GM19351 (cell line): Measurements from ENCODE around the gene TUBAL3.
"Not testable (repeated sequence)": the region's sequence is repeated elsewhere in the genome, so short reads cannot be mapped to it uniquely, and the experiment has no call there.

Experiments used
- ATAC-seq: cut with Tn5 transposase; IDR thresholded peaks from one replicate; pipeline ENCODE4 v1.9.1; 2021; ENCODE audit warnings: mild to moderate bottlenecking, moderate library complexity; ENCODE audit not compliant: unreplicated experiment

Gene TUBAL3

DNA sequence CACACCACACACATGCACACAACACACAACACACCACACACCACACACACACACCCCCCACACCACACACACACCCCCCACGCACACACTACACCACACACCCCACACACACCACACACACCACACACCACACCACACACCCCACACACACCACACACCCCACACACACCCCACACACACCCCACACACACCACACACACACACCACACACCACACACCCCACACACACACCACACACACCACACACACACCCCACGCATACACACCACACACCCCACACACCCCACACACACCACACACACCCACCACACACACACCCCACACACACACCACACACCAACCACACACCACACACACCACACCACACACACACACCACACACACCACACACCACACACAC is 23.4 kb downstream of the TUBAL3 start:
- no peak for ATAC-seq

DNA sequence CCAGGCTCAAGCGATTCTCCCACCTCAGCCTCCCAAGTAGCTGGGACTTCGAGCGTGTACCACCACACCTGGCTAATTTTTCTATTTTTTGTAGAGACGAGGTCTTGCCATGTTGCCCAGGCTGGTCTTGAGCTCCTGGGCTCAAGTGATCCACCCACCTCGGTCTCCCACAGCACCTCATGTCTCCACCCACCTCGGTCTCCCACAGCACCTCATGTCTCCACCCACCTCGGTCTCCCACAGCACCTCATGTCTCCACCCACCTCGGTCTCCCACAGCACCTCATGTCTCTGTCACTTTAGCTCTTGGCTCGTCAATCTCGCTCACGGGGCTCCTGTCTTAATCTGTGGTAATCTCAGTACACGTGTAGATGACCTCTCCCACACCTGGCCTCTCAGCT is 24.2 kb downstream of the TUBAL3 start:
- ATAC-seq: not testable (repeated sequence)

DNA sequence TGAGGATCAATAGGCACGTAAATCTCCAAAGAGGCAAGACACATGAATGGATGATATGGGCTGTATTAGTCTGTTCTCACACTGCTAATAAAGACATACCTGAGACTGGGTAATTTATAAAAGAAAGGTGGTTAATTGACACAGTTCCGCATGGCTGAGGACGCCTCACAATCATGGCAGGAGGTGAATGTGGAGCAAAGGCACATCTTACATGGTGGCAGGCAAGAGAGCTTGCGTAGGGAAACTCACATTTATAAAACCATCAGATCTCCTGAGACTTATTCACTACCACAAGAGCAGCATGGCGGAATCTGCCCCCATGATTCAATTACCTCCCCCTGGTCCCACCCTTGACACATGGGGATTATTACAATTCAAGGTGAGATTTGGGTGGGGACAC is 25.4 kb downstream of the TUBAL3 start:
- ATAC-seq: not testable (repeated sequence)

DNA sequence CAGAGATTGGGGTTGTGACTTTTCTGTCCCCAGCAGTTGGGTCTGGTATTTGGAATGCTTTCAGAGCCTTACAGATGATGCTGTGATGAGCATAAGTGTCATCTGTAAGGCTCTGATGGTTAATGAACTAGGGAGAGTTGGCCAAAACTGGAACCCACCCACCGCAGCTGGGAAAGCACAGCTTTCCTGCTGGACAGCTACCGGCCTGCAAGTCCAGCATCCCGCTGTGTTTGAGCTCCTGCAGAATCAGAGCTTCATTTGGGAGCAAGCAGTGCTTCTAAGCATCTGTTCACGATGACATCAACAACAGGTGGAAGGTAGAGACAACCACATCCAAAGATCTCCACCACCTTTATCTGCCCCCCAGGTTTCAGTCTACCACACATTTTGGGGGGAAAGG is 28.2 kb downstream of the TUBAL3 start:
- no peak for ATAC-seq

DNA sequence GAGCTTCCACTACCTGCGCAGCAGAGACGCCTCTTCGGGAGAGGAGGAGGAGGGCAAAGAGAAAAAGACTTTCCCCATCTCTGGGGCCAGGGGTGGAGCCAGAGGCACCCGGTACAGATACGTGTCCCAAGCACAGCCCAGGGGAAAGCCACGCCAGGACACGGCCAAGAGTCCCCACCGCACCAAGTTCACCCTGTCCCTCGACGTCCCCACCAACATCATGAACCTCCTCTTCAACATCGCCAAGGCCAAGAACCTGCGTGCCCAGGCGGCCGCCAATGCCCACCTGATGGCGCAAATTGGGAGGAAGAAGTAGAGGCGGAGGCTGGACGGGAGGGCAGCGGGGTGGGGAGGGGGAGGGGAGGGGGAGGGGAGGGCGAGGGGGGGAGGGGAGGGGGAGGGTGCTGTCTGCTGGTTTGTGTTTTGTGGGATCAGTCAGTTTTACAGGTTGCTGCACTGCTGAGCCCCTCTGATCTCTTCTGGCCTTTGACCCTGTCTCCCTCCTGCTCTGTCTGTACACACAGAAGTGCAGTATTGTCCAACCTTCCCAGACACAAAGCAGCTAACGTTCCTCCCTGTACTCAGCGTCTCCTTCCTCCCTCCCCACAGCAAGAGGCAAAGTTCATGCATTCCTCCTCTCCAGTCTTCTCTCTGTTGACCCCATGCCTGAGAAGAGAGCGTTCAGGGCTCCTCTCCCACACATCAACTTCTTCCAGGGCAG is 30.6 kb downstream of the TUBAL3 start:
- no peak for ATAC-seq

DNA sequence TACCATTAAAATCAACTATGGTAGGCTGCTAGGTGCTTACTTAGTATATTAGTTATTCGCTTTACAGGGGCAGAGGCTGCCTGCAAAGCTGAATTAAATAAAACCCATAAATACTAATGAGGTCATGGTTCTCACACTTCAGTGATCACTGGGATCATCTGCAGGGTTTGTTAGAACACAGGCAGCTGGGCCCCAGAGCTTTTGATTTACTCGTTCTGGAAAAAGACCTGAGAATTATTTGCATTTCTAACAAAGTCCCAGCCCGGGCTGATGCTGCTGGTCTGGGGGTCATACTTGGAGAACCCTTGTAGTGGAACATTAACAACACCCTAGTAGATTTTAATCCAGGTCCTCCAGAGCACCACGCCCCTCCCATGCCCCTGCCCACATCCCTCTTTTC is 31.3 kb downstream of the TUBAL3 start:
- no peak for ATAC-seq

- ATAC-seq: no peak
Measured at GRCh38 chr10:5370493-5371352, 33.9 kb downstream of the TUBAL3 start.

DNA sequence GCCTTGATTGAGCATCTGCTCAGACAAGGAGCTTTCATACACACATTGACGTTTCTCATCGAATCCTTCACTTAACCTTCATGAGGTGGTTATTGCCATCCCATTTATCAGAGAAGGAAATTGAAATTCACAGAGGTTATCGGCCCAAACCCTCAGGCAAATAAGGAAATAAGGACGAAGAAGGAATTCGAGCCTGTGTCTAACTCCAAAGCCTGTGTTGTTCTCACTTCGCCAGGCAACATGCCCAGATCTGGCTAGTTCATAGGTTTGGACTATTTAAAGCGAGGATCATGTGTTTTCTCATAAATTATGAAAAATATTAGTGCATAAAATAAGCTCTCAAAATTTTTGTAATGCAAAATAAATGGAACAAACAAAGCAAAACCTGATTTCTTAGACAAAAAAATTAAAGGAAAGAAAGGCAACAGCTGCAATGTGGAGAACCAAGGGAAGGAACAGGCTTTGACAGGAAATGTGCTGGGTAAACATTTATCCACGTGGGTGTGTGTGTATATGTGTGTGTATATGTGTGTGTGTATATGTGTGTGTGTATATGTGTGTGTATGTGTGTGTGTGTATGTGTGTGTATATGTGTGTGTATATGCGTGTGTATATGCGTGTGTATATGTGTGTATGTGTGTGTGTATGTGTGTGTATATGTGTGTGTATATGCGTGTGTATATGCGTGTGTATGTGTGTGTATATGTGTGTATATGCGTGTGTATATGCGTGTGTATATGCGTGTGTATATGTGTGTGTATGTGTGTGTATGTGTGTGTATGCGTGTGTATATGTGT is 35.1 kb downstream of the TUBAL3 start:
- ATAC-seq: no peak

GRCh38 chr10:5365928-5366327 is 38.7 kb downstream of the TUBAL3 start:
- no peak for ATAC-seq

DNA sequence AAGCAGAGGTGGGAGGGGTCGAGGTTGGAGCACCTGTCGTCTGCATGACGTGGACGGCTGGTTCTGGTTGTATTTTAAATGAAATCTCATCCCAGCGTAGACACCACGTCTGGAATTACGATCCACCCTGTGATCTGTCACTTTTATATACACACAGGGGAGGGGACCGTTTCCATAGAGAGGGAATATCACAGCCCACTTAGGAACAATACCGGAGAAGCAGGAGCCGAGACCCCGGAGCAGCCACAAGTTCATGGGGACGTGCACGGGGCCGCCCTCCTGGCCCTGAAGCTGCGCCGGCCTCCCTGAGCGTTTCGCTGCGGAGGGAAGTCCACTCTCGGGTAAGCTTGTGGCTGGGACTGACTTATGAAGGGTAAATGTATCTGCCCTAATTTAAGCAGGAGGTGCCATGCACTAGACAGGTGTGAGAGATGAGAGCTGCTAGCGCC is 39.7 kb downstream of the TUBAL3 start, which contains the start of gene UCN3:
TSS of gene UCN3 (plus strand) at position 77 of the 449 bp plus-strand sequence. CDS start 8,755 bp downstream, outside the sequence.
- no peak for ATAC-seq

GRCh38 chr10:5364374-5364773 is 40.3 kb downstream of the TUBAL3 start:
- ATAC-seq: no peak

GRCh38 chr10:5362873-5363272 is 41.8 kb downstream of the TUBAL3 start:
- ATAC-seq: no peak

DNA sequence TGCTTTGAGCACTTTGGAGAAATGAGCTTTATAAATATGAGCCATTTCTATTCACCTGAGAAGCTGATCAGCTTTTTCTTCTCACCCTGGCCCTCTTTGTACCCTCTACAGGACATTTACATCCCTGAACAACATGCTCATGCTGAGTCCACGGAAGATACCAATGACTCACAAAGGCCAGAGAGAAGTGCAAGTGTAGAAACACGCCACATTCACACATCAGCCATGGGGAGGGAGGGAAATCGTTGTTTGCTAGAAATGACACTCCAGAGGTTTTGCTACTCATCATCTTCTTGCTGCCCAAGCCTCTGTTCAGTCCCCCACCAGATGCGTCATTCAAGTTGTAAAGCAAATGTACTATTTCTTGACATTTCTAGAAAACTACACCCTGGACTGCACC is 42.7 kb downstream of the TUBAL3 start:
- ATAC-seq: no peak

DNA sequence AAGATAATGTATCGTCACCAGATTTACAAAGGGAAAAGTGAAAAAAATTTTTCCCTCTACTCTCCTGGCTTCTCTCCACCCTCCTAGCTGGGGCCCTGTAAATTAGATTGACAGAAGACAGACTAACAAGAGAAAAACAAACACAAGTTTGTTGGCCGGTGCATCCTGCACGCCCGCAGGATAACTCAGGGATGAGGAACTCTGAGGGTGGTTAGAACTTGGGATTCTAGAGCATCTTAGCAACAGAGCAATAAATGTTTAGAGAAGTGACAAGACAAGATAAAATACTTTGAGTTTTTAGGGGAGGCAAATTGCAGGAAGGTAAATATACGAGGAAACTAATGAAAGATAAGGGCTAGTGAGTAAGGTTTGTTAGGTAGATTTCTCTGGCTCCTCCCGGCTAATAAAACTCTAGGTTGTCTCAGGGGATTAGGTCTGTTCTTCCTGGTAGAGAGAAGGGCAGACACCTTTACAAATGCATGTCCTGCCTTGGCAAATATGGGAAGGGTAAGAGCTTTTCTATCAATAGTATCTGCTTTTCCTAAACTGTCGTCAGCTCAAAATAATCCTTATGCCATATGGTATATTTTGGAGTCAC is 44.2 kb downstream of the TUBAL3 start:
- no peak for ATAC-seq

- ATAC-seq: no peak
Measured at GRCh38 chr10:5356302-5356763, 48.3 kb downstream of the TUBAL3 start.

DNA sequence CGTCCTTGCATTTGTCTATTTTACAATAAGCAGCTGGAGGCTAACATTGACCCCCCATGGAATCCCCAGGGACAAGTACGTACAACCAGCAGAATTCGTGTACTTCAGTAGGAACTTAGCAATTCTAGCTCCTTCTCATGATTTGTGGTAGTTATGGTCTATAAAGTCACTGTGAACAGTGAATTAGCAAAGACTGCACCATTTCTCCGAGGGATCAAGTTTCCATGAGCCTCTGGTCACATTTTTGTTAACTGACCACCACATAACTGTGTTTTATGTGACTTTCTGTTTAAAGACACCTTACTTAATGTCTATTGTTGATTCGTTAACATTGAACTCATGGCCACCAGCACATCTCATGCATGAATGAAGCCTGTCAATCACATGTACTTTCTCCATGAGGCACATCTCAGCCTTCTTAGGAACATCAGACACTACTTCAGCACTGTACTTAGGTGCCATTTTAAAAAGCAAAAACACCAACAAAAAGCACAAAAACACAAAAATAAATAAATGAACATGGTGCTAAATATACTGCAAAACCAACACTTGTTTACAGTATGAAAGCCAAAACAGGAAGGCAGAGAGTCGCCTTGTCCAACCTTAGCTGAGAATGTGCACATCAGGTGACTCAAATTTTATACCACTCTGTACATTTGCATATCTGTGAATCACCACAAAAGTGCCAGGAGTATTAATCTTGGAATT is 48.9 kb downstream of the TUBAL3 start:
- no peak for ATAC-seq

GRCh38 chr10:5354068-5354467 is 50.6 kb downstream of the TUBAL3 start:
- peak; percentile 90 for ATAC-seq

DNA sequence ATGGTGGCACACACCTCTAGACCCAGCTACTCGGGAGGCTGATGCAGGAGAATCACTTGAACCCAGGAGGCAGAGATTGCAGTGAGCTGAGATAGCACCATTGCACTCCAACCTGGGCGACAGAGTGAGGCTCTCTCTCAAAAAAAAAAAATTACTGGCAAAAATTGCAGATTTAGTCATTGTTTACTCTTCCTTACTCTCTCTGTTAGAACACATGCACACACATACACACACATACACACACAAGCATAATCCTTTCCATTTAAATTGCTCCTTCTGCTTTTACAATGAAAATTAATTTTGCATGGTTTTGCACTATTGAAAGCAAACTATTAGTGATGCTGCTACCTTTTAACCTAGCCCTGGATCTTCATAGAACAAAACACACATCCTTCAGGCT is 55.3 kb downstream of the TUBAL3 start:
- no peak for ATAC-seq

DNA sequence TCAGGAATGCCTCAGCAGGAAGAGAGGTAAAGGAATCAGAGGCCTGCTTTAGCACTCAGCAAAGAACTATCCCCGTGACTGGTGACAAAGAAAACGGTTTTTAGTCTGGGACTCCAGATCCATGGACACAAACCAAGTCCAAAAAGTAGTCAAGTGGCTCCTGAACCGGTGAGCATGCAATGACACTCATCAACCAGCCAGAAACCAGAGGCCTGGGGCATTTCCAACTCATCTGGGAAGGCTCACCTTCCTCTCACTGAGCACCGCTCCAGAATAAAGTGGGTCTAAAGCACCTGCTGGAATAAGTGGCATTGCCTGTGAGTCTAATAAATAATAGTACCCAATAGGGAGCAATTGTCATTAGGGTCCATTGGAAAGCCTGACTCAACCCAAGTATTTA is 57.7 kb downstream of the TUBAL3 start:
- no peak for ATAC-seq

GRCh38 chr10:5344746-5345145 is 59.9 kb downstream of the TUBAL3 start:
- no peak for ATAC-seq
